GM12865 (cell line): ENCODE measurements around the gene CADM1.

ENCODE experiments used
- DNase-seq: peaks from one replicate; pipeline ENCODE4 v3.0.0; 2010; ENCODE audit warnings: low read depth
- H3K4me3 ChIP-seq: 2 replicates; pipeline ENCODE4 v1.5.1; 2011; ENCODE audit warnings: mild to moderate bottlenecking, low read depth, low read length, control low read depth
- CTCF ChIP-seq: IDR thresholded peaks from 2 replicates; pipeline ENCODE4 v1.5.1; 2011; ENCODE audit warnings: low read length, control low read depth, low read depth, inconsistent platforms; ENCODE audit not compliant: insufficient read depth; ENCODE audit errors: missing control alignments

CADM1 gene

DNA sequence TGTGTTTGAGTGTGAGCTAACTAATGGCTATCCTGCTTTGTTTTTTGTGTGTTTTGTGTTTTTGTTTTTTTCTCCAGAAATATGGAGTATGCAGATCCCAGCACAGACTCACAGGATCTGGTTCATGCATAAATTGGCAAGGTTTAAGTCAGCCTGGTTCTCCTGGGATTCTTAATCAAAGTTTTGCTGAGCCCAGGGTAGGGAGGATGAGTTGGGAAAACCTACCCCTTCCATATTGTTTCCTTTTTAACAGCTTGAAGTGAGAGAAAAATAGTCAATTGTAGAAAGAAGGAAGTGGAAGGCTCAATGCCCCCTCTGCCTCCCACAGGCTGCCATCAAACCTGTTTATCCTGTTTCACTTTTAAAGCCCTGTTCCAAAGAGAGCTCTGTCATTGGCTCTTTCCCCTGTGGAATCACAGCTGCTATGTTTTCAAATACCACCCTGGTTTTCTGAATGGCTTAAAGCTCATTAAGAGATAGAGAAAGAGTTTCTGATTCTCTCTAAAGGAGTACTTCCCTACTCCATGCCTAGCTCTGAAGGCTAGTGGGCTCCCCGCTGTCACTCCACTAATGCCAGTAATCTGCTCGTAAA, 23.4 kb upstream of the CADM1 start:
- H3K4me3 ChIP-seq = no peak overlapping the region
- DNase-seq = no peak
- no peak for TF ChIP-seq CTCF

GRCh38 chr11:115525531-115526006, 21.4 kb upstream of the CADM1 start:
- TF ChIP-seq CTCF = no peak
- no peak for DNase-seq

DNA sequence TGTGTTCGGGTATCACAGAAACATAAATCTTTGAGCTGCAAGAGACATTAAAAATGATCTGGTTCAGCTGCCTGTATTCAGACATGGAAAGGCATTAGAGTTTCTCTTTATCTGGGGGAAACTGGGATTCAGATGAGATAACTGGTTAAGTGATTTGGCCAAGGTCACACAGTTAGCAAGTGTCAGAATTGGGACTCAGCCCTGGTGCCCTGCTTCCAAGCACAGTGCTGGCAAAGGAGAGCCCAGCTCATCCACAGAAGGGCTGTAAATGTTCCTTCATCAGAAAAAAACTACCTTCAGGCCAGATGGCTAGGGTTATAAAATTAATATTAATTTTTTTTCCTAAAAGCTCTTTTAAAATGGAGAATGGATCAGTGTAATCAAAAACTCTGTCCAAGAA, 20.4 kb upstream of the CADM1 start:
- no peak for TF ChIP-seq CTCF
- no peak overlapping the region for H3K4me3 ChIP-seq
- no peak for DNase-seq

More at GRCh38 chr11:115525531-115526006, 21.4 kb upstream of the CADM1 start:
- no peak overlapping the region for H3K4me3 ChIP-seq

DNA sequence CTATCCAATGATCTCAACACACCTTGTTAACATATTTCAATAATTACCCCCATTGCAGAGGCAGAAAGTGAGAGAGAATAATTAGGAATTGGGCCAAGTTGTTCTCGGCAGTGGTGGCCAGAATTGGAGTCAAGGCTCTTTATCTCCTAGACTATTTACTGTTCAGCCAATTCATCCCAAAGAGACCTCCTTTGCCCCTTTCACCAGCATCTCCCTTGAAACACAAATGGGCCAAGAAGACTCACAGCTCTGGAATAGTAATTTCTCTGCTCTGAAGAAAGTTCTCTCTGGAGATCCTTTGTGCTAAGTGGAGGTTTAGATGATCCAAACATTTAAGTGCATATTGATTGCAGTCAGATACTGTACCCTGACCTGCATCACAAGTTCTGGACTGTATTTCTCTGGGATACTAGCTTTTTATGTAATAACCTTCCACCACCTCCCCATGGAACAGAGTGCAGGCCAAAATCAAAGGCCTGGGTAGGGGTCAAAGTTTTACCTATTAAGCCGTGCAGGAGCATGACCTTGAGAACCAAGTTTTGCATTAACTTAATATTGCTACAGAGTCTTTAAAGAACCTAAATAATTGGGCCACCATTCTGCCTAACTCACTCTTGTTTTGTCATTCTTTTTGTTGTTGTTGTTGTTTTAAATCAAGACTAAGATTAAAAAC, 19.6 kb upstream of the CADM1 start:
- DNase-seq = no peak
- no peak for TF ChIP-seq CTCF
- no peak overlapping the region for H3K4me3 ChIP-seq

GRCh38 chr11:115522302-115522701, 18.1 kb upstream of the CADM1 start:
- no peak overlapping the region for H3K4me3 ChIP-seq
- DNase-seq = peak; percentile 20
- no peak for TF ChIP-seq CTCF

DNA sequence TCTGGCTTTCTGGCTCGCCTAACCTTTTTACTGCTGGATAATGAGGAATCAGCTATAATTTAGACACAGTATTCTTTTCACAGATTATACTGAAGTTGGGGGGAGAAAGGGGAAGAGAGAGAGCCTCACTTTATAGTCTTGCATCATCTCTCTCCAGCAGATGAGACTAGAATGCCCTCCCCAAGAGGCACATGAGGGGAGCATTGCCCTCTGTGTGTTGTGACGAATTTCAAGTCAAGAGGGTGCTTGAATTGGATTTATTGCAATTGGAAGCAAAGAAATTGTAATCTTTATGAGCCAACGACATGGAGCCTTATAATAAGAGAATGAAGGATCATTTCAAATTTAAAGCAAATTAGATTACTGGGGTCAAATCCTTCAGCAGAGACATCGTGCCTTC, 17.6 kb upstream of the CADM1 start:
- DNase-seq = no peak
- TF ChIP-seq CTCF = no peak
- no peak overlapping the region for H3K4me3 ChIP-seq

DNA sequence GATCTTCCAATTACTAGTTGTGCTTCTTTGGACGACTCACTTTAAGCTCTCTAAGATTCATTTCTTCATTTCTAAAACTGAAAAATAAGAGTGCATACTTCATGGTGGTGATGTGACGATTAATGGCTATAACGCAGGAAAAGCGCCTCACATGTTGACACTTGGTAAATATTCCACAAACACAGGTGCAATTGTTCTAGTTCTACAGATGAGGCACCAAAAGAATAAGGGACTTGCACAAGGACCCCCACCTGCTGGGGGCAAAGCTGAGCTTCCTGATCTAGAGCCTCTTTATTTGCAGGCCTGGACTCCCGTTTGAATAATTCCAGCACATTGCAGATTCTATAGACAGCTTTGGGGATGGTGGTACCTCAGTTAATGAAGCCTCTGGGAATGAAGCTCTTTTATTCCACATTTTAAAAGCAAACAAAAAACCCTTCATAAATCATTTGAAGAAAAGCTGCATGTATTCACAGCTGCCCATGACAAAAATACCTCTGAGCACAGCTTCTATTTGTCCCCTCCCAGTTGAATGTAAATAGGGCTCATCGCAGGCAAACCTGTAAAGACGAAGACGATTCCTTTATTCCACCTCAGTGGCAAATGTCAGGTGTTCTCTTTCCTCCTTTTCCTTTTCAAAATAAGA, 14.9 kb upstream of the CADM1 start:
- no peak for DNase-seq
- TF ChIP-seq CTCF = no peak
- H3K4me3 ChIP-seq = no peak overlapping the region
